GM19239 (cell line): ENCODE results near the gene PLEKHO1.
"Not testable (repeated sequence)": the region's sequence is repeated elsewhere in the genome, so short reads cannot be mapped to it uniquely, and the experiment has no call there.

Experiments
- DNase-seq: peaks from one replicate; pipeline ENCODE4 v3.0.0; 2011; ENCODE audit warnings: low spot score; ENCODE audit not compliant: insufficient read length
- FAIRE-seq: peaks from 2 replicates; lab custom pipeline; 2011; peaks lifted over from hg19 to GRCh38; lab: Jason Lieb, UNC

PLEKHO1 gene

DNA sequence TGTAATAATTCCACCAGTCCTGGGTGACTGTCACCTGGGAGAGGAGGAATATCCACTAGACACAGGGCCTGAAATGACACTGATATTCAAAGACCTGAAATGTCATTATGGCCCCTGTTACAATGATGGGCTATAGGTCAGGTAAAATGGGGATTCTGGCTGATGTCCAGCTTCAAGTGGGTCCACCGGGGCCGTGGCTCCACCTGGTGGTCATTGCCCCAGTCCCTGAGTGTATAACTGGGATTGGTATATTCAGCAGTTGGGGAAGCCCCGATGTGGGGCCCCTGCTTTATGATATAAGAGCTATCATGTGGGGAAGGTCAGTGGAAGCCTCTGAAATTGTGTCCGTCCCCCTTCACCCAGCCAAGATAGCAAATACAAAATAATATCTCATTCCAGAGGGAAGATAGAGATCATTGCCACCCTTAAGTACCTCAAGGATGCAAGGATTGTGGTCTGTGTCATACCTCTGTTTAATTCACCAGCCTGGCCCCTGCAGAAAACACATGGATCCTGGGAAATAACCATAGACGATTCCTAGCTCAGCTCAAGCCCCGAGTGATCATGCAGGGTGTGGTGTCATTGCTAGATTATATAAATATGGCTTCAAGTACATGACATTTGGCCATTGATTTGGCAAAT lies 19.4 kb downstream of the PLEKHO1 start:
- DNase-seq = no peak
- FAIRE-seq = peak; percentile 81

DNA sequence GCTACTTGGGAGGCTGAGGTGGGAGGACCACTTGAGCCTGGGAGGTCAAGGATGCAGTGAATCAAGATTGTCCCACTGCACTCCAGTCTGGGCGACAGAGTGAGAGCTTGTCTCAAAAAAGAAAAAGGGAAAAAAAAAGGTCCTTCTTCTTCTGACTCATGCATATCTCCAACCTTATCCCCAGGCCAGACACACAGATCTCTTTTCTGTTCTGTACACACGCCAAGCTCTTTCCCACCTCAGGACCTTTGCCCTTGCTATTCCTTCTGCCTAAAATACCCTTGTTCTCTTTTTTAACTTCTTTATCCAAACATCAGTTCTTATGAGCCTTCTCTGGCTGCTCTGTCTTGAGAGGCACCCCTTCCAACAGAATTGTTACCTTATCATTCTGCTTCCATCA lies 22.1 kb downstream of the PLEKHO1 start:
- no peak for FAIRE-seq
- DNase-seq = no peak

DNA sequence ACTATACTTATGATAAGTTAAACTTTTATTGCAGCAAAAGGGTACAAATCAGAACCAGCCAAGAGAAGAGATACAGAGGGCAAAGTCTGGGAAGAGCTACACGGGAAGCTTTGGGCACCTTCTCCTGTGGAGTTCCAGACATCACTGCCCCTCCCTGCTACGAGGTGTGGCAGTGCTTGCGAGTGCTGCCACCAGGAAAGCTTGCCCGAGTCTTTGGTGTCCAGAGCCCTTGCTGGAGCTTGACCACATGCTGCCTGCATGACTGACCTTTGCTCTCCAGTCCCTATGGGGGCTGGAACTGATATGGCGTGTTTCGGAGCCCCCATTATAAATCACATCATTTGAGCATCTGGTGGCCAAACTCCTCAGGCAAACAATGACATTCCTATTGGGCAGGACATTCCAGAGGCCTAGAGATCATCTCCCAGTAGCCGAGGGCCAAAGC lies 23.4 kb downstream of the PLEKHO1 start:
- DNase-seq (no peak), FAIRE-seq (no peak)

DNA sequence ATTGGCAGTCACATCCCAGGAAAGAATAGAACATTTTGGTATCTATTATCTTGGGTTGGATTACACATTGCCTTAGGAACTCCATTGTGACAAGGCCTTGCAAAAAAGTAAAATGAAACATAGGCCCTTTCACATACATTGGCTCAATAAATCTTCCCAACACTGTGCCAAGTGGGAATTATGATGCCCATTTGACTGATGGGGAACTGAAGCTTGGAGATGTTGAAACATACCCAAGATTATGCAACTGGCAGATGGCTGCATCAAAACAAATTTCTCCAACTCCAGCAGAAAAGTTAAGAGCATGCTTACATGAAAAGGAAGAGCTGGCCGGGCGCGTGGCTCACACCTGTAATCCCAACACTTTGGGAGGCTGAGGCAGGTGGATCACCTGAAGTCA lies 26.9 kb downstream of the PLEKHO1 start:
- no peak for DNase-seq
- no peak for FAIRE-seq

DNA sequence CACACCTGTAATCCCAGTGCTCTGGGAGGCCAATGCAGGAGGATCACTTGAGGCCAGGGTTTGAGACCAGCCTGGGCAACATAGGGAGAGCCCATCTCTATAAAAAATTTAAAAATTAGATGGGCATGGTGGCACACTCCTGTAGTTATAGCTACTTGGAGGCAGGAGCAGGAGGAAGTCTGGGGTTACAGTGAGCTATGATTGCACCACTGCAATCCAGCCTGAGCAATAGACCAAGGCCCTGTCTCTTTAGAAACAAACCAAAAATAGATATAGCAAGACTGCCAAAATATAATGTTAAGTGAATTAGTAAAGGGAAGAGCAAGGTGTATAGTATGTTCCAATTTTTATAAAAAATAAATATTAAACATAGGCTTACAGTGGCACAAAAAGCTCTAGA lies 28.8 kb downstream of the PLEKHO1 start:
- DNase-seq = no peak
- FAIRE-seq = no peak

DNA sequence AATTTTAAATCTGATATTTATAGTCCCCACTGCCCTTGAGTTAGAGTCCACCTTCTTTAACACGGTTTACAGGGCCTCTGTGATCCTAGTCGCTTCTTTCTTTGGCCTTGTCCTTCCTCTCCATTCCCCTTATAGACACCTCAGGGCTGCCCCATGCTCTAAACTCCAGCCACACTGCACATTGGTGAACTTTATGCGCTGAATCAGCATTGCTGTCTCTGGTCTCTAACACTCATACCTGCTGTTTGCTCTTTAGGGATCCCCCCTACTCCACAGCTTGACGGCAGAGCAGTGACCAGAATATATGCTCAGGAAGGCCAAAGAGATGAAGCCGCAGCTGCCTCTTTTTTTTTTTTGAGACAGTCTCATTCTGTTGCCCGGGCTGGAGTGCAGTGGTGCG lies 30.2 kb downstream of the PLEKHO1 start:
- FAIRE-seq (no peak), DNase-seq (no peak)

DNA sequence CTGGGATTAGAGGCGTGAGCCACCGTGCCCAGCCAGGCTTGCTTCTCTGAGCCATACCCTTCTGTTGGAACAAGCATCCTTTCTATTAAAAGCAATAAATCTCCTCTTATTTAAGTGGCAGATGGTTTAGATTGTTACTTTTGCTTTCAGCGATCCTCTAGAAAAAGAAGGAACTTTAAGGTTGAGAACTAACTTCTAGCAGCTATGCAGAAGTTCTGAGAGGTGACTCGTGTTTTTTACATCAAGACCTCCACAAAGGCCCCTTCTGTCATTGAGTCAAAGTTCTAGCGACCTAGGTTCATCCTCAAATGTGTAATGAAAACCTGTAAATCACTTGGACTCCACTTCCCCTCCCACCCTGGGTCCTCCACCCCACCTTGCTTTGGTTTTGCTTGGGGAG lies 30.8 kb downstream of the PLEKHO1 start:
- FAIRE-seq = no peak
- no peak for DNase-seq

DNA sequence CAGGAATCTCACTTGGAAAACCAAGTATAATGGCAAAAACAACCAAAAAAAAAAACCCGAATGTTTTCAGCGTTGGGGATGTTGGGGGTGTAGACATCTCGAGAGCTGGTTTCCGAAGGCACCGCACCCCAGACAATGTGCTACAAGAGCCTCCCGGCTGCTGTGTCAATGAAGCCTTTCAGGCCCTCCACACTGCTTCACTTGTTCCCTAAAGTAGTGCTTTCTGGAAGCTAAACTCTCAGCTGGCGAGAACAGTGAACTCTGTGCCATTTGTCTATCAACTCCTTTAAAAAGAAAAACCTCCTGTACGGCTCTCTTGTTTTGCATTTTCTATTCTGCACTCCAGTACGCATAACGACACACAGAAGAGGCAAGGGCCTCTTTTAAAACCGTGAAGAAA lies 32.5 kb downstream of the PLEKHO1 start:
- no peak for DNase-seq
- no peak for FAIRE-seq

DNA sequence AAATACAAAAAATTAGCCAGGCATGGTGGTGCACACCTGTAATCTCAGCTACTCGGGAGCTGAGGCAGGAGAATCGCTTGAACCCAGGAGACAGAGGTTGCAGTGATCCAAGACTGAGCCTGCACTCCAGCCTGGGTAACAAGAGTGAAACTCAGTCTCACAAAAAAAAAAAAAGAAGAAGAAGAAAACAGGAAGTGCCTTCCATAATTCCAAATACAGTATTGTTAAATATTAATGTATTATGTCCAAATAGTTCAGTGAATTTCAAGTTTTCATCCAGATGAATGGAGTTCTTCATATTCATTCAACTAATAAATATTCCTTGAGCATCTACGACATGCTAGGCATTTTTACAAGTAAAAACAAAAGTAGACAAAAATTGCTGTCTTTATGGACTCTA lies 33.3 kb downstream of the PLEKHO1 start:
- no peak for DNase-seq
- no peak for FAIRE-seq

DNA sequence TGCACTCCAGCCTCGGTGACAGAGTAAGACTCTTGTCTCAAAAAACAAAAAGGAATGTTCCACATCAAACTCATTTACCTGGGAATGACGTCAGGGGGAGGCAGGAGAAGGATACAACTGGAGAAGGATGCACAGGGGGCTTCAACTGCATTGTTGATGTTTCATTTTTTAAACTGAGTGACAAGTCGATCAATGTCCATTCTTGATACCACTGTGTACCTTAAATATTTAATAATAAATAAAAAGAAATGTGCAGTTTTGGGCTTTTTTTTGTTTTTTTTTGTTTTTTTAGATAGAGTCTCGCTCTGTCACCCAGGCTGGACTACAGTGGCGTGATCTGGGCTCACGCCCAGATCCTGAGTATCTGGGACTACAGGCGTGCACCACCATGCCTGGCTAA lies 35.8 kb downstream of the PLEKHO1 start:
- FAIRE-seq = no peak
- DNase-seq = no peak

DNA sequence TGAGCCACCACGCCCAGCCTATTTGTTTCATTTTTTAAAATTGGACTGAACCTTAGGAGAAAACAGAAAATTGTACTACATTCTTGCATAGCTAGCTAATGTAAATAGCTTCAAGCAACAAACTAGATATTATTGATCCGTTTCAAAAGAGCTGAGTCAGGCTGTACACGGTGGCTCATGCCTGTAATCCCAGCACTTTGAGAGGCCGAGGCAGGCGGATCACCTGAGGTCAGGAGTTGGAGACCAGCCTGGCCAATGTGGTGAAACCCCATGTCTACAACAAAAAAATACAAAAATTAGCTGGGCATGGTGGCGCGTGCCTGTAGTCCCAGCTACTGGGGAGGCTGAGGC lies 36.7 kb downstream of the PLEKHO1 start:
- FAIRE-seq, DNase-seq: not testable (repeated sequence)

DNA sequence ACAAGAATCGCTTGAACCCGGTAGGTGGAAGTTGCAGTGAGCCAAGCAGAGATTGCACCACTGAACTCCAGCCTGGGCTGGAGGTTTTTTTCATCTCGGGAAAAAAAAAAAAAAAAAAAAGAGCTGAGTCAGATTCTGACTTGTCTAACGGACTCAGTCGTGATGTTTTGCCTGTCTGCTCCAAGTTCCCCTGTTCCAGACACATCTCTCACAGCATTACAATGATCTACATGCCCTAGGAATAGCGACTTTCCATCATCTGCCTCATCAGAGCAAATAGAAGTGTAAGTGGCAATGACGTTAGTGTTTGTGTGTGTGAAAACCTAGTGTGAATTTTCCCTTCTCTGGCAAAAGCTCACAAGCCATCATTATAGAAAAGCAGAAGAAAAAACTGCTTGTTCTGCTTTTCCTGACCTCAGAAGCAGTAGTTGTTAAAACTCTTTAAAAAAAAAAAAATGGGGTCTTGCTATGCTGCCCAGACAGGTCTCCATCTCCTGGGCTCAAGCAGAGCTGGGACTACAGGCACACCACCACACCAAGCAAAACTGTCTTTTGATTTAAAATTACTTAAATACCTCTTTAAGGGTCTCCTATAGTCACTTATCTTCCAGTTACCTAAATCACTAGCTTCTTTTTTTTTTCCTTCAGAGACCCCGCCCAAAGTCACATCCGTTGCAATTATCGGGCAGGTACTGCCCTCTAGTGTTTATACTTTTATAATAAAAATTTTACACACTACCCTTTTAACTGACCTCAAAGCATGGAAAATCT lies 37.3 kb downstream of the PLEKHO1 start:
- DNase-seq = no peak
- FAIRE-seq = no peak

DNA sequence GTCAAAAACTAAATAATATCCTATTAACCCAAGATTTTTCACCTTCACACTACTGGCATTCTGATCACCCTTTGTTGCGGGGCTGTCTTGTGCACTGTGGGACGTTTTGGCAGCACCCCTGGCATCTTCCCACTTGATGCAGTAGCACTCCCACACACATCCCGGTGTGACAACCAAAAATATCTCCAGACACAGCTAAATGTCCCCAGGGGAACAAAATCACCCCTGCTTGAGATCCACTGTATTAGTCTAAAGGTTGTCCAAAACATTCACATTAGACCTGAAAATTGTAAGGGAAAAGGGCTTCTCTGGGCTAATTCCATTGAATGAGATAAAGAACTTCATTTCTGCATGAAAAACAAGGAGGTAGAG lies 37.8 kb downstream of the PLEKHO1 start:
- DNase-seq (no peak), FAIRE-seq (no peak)

DNA sequence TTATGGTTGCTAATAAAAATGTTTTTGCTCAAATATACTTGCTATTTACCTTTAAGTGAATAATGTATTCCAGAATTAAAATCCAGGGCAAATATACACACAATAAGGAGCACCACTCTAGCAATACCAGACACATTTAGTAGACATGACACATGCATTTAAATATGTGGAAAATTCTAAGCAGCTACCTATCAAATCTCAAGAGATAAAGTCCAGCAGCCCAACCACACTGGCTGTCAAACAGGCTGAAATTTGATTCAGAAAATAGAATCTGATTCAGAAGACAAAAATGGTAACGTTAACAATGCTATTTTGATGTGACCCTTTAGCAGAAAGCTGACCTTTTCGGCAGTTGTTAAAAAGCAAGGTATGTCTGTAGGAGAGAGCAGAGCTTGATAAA lies 42.3 kb downstream of the PLEKHO1 start:
- FAIRE-seq = no peak
- DNase-seq = no peak

DNA sequence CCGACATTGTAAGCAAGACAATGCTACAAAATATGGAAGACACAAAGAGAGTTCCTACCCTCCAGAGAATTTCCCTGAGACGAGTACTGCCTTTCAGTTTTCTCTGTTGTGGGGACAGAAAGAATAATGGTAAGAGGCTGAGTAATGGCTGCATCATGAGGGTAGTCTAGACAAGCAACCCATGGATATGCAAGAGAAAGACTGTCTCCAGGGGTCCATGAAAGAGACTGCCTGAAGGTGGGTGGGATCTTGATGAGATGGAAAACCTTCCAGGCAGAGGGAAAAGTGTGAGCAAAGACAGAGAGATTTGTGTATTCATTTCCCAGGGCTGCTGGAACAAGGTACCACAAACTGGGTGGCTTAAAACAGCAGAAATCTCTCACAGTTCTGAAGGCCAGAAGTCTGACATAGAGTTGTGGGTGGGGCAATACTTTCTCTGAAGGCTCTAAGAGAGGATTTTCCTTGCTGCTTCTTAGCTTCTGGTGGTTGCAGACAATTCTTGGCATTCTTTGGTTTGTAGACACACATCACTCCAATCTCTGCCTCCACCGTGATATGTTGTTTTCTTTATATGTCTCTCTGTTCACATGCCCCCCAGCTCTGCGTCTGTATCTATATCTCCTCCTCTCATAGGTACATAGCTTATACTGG lies 44.8 kb downstream of the PLEKHO1 start:
- DNase-seq = no peak
- FAIRE-seq = no peak

DNA sequence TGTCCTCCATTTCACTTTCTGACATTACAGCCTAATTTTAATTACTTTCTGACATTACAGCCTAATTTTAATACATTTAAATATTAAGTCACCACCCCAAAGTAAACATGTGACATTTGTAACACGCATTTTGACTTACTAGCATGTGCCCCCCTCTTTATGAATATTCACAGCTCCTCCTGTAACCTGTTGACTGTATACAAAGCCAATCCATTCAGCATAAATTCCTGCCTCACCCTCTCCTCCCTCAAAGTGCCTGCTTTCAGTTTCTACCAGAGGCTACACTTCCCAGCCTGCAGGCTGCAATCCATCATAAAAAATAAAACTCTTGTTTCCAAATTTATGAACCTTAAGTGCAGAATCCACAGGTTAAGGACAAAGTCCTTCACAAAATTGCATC lies 46.7 kb downstream of the PLEKHO1 start:
- no peak for DNase-seq
- no peak for FAIRE-seq

DNA sequence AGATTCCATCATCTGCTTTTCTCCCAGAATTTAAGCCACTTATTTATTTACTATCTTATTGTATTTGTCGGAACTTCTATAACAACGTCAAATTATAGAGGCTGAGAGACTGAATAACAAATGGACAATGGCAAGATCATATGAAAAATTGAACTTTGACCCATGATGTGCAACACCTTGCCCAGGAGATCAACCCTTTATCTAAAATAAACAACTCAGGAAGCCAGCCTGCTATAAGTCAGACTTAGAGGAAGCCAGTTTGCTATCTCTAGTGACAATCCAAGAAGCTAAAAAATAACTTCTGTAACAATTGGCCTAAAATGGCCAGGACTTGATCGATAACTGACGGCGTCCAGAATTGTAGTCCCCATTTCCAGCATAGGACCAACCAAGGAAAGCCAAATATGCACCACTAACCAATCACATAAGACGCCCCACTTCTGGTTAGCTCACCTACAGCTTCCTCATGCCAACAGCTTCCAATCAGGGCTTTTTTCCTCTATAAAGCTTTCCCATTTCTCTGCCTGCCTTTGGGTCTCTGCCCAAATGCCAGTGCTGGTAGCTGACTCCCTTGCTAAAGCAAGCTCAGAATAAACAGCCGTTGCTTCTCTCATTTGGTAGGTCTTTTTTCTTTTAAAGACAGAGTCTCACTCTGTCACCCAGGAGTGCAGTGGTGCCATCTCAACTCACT lies 57.7 kb downstream of the PLEKHO1 start:
- DNase-seq (no peak), FAIRE-seq (no peak)

DNA sequence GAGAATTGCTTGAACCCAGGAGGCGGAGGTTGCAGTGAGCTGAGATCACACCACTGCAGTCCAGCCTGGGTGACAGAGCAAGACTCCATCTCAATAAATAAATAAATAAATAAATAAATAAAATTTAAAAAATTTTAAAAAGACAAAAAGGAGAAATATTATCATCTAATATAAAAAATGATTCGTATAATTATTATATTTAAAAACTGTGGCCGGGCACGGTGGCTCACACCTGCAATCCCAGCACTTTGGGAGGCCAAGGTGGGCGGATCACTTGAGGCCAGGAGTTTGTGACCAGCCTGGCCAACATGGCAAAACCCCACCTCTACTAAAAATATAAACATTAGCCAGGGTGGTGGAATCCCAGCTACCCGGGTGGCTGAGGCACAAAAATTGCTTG lies 58.7 kb downstream of the PLEKHO1 start:
- FAIRE-seq, DNase-seq: not testable (repeated sequence)
